OCI-LY7 (cell line): Measurements from ENCODE around the gene GALNT9.

ENCODE experiments used
- CTCF ChIP-seq: fragments of 200-600 bp; sonication (generic); conservative IDR thresholded peaks from 2 replicates; pipeline ENCODE4 v1.5.1; 2014; ENCODE audit warnings: mild to moderate bottlenecking, antibody characterized with exemption, low read length, moderate library complexity, mixed read lengths
- EZH2phosphoT487 ChIP-seq: fragments of 200-600 bp; sonication (generic); IDR thresholded peaks from 2 replicates; pipeline ENCODE4 v1.6.1; 2018; ENCODE audit warnings: low read depth, borderline replicate concordance, mild to moderate bottlenecking, mixed run types, antibody characterized with exemption, low read length, moderate library complexity, mixed read lengths

- TF ChIP-seq CTCF (no peak), EZH2phosphoT487 (no peak)
Measured at GRCh38 chr12:132364348-132364902, 35.0 kb upstream of the GALNT9 start.
